ENCODE data around the gene IRX2.

Gene IRX2

DNA sequence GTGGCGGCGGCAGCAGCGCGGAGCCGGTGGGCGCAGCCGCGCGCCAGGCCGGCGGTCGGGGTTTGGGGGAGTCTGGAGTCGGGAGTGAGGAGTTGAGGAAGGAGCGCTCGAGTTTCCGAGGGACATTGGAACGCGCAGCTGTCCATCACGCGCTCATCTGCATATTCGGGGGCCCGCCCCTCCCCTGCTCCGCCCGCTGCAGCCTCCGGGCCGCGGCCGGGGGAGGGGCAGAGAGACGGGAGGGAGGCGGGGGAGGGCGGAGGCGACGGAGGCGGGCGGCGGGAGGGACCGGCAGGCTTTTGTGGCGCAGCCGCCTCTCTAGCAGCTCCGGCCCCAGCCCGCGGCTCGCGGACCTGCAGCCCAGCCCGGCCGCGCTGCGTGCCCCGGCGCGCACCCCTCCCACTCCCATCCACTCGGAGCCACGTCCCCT lies at the start of gene IRX2:
IRX2 (minus strand) TSS at position 86 of the 430 bp plus-strand sequence. CDS start 264 bp downstream, outside the sequence.
- DNase-seq: no peak

DNA sequence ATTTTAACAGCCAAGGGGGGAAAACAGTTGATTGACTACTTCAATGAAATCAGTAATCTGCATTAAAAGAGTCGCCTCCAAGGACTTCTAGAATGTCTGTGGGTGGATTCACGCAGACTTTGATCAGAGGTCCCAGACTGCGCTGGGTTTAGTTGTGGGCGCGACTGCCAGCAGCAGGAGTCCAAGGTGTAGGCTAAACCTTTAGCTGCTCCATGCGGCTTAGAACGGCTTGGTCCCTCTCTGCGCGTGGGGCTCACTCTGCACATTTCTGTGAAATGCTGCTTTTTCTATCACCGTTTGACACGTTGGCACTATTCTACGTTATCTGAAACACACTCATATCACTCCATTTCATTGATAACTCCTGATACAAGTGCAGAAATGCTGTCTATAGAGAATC lies 48.6 kb upstream of the IRX2 start:
- DNase-seq: no peak
- no peak for ATAC-seq

More for the DNA sequence above, at the start of gene IRX2:
- no peak for ATAC-seq

- DNase-seq (no peak), ATAC-seq (no peak)
These were observed 46.5 kb upstream of the IRX2 start for GRCh38 chr5:2797981-2798380.

DNA sequence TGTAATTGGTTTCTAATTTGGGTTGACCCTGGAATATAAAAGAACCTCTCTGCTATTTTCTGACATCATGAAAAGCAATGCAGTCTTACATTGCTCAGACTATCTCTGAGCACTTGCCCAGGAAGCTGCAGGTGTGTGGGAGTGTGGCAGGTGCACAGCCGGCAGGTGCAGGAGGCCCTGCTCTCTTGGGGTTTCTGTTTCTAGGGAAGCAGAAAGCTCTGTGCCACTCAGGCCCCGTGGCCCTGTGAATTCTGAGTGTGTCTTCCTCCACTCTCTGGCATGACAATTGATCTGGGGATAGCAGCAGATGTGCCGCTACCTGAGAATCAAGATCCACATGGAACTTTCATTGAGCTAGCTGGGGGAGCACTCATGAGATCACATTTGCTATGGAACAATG lies 45.7 kb upstream of the IRX2 start:
- ATAC-seq (no peak), DNase-seq (no peak)

DNA sequence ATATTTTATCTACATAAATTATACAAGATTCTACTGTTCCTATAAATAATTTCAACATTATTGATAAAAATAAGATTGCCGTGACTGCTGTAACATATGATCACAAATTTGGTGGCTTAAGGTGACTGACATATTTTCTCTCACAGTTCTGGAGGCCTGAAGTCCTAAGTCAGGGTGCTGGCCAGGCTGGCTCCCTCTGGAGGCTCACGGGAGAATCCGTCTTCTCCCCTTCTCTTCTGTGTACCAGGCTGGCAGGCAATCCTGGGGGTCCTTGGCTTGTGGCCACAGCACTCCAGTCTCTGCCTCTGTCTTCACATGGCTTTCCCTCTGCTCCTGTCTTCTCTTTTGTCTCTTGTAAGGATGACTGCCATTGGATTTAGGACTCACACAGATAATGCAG lies 31.7 kb upstream of the IRX2 start:
- no peak for ATAC-seq
- no peak for DNase-seq

GRCh38 chr5:2782658-2783057 lies 31.2 kb upstream of the IRX2 start:
- DNase-seq (no peak), ATAC-seq (no peak)

GRCh38 chr5:2780421-2781171 lies 29.1 kb upstream of the IRX2 start:
- ATAC-seq (no peak), DNase-seq (no peak)

DNA sequence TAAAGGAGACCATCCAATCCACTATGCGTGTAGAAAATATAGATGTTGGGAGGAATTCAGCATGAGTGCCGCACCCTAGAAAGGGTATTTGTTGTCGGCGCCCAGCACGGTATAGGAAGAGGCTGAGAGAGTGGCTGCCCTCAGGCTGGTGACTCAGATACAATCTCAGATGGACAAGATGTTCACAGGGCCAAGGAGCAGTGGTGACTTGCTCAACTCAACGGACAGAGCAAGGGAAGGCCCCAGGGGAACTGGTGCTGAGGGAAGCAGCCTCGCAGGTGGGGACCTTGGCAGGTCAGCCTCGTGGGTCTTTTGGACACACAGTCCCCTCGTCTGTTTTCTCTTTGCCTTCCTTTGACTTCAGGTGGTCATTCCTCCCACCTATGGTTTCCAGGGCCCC lies 28.0 kb upstream of the IRX2 start:
- no peak for ATAC-seq
- DNase-seq: no peak

DNA sequence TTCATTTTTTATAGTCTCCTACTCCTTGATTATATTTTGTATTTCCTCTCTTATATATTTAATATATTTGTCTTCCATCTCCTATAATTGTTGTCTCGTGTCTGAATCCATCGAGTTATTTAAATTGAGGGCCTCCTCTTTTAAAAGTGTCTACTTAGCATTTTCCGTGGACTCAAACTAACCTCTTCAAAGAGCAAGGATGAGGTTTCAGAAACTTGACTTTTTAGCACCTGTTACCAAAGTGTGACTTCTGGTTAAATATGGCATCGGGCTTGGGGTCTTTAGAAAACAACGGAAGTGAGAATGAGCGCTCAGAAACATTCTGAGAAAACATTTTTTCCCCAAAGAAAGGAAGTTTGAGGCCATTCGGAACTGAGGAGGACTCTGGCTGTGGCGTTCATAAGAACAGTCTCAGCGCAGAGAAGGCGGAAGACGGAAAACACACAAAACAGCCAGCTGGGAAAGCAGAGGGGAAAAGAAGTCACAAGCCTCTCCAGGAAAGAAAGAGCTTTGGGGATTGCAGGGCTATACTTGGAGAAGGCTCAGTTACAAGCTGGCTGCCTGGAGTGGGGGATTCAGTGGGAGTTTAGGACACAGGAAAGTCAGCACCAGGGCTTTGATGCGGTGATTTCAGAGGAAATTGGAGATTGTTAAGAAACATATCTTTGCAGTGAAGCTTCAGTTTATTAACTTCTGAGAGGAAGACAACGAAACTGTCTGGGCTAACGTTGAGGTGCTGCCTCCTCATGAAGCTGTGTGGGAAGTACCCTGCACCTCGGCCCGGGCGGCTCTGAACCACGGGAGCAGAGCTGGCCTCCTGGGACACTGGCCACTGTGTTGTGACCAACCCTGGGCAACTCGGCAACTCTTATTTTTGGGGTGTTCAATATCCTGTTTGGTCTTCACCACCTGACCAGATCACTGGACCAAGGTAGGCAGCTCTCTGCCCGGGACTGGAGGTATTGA lies 25.1 kb upstream of the IRX2 start:
- DNase-seq (no peak), ATAC-seq (no peak)

DNA sequence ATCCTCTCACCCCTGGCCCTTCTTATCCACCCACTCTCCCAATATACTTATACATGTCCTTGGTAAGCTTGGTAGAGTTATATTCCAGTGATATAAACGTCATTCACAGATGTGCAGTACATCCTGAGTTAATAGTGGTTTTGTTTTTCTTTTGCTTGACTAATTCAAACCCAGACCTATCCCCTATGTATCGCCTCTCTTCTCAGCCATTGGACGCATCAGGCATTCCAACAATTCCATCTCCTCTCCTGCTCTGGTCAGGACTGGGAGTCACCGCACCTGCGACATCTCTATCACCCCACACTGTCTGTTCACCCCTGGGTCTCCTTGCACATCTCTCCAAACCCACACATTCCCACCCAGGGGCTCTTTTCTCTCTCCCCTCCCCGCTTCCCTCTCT lies 21.9 kb upstream of the IRX2 start:
- DNase-seq (no peak), ATAC-seq (no peak)

- DNase-seq (no peak), ATAC-seq (no peak)
These were observed 15.6 kb upstream of the IRX2 start for GRCh38 chr5:2767089-2767488.

DNA sequence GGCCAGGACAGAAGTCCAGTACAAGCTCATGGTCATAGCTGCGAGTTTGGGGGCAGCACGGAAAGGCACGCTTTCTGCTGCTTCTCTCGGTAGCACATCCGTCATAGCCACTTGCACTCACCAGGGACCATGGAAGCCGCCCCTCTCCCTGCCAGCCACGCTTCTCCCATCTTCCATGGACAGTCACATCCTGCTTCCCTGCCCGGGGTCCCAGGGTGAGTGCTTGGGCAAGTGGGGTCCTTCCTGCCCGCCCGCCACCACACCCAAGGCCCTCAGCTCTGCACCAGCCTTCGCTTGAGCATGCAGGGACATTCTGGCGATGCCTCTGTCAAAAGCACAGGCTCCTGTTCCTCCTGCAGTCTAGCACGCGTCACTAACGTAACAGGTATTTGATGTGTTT lies 13.1 kb upstream of the IRX2 start:
- ATAC-seq (no peak), DNase-seq (no peak)

- no peak for DNase-seq
- no peak for ATAC-seq
These were observed 12.0 kb upstream of the IRX2 start for GRCh38 chr5:2763533-2763794.

GRCh38 chr5:2762744-2763532 lies 11.5 kb upstream of the IRX2 start:
- DNase-seq (no peak), ATAC-seq (no peak)

DNA sequence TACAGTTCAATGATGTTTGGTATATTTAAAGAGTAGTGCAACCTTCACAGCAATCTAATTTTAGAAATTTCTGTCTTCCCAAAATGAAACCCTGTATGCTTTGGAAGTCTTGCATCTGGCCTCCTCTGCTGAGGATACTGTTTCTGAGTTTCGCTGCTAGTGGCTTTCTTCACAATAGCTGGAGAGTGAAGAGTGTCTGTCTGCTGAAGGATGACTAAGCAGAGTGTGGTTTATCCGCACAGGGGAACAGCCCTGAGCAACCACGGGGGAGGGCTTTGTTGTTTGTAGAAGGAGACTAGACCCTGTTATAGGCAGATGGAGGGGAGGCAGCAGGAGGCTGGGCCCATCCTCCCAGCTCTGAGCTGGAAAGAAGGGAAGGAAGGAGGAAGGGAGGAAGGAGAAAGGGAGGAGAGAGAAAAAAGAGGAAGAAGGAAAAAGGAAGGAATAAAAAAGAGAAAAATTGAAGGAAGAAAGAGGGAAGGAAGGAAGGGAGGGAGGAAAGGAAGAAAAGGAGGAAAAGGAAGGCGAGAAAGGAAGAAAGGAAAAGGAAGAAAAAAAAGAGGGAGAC lies 10.5 kb upstream of the IRX2 start:
- ATAC-seq (no peak), DNase-seq (no peak)

GRCh38 chr5:2759696-2760461 lies 8.4 kb upstream of the IRX2 start:
- DNase-seq (no peak), ATAC-seq (no peak)

- ATAC-seq (no peak), DNase-seq (no peak)
These were observed 7.6 kb upstream of the IRX2 start for GRCh38 chr5:2759091-2759490.

DNA sequence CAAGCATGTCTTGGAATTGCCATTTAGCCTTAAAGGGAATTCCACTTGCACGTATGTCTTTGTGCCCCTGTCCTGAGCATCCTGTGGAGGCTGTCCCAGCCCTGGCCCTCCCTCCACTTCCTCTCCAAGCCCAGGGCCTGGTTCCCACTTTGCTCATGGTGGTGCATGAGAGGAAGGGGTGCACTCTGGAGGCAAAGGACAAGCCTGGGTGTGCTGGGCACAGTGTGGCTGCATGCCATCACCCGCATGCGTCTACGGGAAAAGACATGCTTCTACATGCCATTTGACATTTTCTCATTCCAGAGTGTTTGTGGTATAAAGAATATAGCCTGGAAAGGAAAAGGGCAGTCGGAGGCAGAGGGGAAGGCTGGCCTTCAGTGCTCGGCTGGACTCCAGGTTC lies 7.2 kb upstream of the IRX2 start:
- no peak for ATAC-seq
- DNase-seq: no peak

- no peak for DNase-seq
- no peak for ATAC-seq
These were observed 6.3 kb upstream of the IRX2 start for GRCh38 chr5:2757563-2758351.

DNA sequence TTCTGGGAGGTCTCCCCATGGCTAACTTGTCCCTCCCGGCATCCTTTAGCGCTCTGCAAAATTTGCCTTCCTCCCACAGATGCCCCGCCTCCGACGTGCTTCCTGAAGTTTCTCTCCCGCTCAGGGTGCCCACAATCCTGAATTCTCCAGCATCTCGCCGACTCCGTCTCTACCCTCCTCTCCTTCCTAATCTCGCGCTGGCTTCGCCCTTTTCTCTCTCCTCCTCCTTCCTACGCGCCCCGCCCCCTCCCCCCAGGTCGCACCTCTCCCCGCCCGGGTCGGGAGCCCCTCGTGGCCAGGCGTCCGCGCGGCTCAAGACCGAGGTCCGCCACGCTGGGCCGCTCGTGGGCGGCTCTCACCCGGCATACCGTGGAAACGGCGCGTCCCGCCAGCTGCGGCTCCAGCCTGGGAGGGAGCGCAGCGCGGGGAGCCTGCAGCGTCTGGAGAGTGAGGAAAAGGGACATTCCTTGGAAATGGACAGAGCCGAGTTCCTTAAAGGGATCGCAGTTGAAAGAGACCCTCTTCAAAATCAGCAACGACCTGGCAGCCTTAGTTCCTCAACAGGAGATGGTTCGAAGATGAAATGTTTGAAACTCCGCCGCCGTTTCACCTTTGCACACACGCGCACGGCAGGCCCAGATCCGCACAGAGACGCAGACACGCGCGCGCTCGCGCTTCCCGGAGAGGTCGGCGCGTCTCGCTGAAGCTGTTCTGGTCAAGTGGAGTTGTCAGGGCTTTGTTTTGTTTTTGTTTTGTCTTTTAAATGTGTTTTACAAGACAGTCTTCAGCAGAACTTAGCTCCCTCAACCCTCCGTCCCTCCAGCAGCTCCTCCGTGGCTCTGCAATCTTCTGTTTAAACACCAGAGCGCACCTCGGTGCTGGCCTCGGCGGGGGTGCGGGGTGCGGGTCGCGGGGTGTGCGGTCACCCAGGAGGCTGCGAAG lies 5.0 kb upstream of the IRX2 start:
- ATAC-seq (no peak), DNase-seq (no peak)

Data from stimulated activated naive CD8-positive, alpha-beta T cell treated with anti-CD3 and anti-CD28 coated beads, Interleukin-15, Interleukin-2, amounts not matched to agents 100 U/mL and 50 U/mL, for 24 hours (primary cell).